ENCODE data around the gene CCR6. TPM values are rescaled to one million over a fixed set of nuclear protein-coding genes. Genes with fewer than 3 reads are reported as not detected.
A peak's percentile ranks its signal among the peaks of the same experiment; 100 is the strongest.

The CCR6 gene
- total and polyA plus RNA-seq, 2 donors: 0.20 TPM; not detected in 1

GRCh38 chr6:167130712-167131684, 8.1 kb downstream of the CCR6 start:
- no peak for DNase-seq (ENCODE audit: extremely low spot score)
- Histone ChIP-seq H3K27ac (ENCODE audit: low read depth) (peak overlapping the region; percentile 61), H3K4me3 (ENCODE audit: low read depth, low read length) (no peak overlapping the region), H3K36me3 (ENCODE audit: insufficient read depth) (no peaks in the 10 kb centered on the region), H3K4me1 (ENCODE audit: insufficient read depth) (no peaks in the 10 kb centered on the region)
- WGBS: 80% methylated on average over 33 of the region's 33 CpGs

DNA sequence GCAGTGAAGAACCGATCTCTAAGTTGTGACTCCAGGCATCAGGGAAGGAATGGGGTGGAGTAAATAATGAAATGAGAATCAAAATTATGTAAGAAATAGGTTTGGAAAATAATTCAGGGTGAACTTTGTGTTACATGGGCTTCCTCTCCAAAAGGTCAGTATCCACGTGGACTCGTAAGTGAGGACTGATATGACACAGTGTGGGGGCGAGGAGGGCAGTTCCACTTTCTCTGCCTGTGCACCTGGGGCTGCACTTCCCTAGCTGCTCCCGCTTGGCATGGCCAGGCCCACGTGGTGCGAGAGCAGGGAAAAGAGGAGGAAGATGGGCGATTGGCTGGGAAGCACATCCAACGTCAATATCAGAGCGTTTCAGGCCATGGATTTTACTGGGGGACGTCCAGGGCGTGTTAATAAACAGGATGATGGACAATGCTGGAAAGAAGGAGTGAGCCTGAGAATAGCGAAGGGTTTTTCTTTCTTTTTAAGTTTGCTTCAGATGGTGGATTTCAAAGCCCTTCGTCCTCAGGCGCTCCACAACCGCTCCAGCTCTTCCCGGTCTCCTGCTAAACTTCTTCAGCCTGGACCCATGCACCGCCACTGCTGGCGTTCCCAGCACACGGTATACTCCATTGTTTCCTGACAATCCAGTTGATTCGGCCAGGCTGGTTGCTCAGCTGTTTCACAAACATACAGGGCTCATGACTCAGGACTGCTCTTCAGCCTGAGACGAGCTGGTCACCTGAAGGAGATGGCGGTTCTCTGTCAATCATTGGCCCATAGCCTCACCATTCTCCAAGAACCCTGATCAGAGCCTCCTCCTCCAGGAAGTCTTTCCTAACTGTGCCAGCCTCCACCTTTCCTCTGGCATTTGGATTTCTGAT, 11.8 kb downstream of the CCR6 start:
- DNase-seq (ENCODE audit: extremely low spot score): no peak
- Histone ChIP-seq H3K36me3 (ENCODE audit: insufficient read depth) (no peaks in the 10 kb centered on the region), H3K4me3 (ENCODE audit: low read depth, low read length) (no peak overlapping the region), H3K4me1 (ENCODE audit: insufficient read depth) (no peaks in the 10 kb centered on the region), H3K27ac (ENCODE audit: low read depth) (no peak overlapping the region)
- 88% methylated on average over 23 of the region's 23 CpGs for WGBS

GRCh38 chr6:167136376-167136775, 13.5 kb downstream of the CCR6 start:
- H3K36me3 ChIP-seq (ENCODE audit: insufficient read depth): no peaks in the 10 kb centered on the region
- WGBS: 87% methylated on average over 13 of the region's 13 CpGs

DNA sequence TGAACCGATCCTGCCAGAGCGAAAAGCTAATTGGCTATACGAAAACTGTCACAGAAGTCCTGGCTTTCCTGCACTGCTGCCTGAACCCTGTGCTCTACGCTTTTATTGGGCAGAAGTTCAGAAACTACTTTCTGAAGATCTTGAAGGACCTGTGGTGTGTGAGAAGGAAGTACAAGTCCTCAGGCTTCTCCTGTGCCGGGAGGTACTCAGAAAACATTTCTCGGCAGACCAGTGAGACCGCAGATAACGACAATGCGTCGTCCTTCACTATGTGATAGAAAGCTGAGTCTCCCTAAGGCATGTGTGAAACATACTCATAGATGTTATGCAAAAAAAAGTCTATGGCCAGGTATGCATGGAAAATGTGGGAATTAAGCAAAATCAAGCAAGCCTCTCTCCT, 14.2 kb downstream of the CCR6 start:
- Histone ChIP-seq H3K36me3 (ENCODE audit: insufficient read depth) (no peaks in the 10 kb centered on the region), H3K4me1 (ENCODE audit: insufficient read depth) (no peaks in the 10 kb centered on the region), H3K27ac (ENCODE audit: low read depth) (no peak overlapping the region), H3K4me3 (ENCODE audit: low read depth, low read length) (no peak overlapping the region)
- no peak for DNase-seq (ENCODE audit: extremely low spot score)
- WGBS: 95% methylated on average over 10 of the region's 10 CpGs

More at GRCh38 chr6:167136376-167136775, 13.5 kb downstream of the CCR6 start:
- no peak for DNase-seq (ENCODE audit: extremely low spot score)
- H3K4me1 ChIP-seq (ENCODE audit: insufficient read depth): no peaks in the 10 kb centered on the region
- H3K27ac ChIP-seq (ENCODE audit: low read depth): no peak overlapping the region
- no peak overlapping the region for H3K4me3 ChIP-seq (ENCODE audit: low read depth, low read length)

GRCh38 chr6:167137881-167138280, 15.0 kb downstream of the CCR6 start:
- 72% methylated on average over 6 of the region's 6 CpGs for WGBS

GRCh38 chr6:167139761-167140160, 16.9 kb downstream of the CCR6 start:
- no peak overlapping the region for H3K27ac ChIP-seq (ENCODE audit: low read depth)
- 95% methylated on average over 4 of the region's 4 CpGs for WGBS
- no peaks in the 10 kb centered on the region for H3K4me1 ChIP-seq (ENCODE audit: insufficient read depth)
- no peak for DNase-seq (ENCODE audit: extremely low spot score)
- no peak overlapping the region for H3K4me3 ChIP-seq (ENCODE audit: low read depth, low read length)
- no peaks in the 10 kb centered on the region for H3K36me3 ChIP-seq (ENCODE audit: insufficient read depth)

More at GRCh38 chr6:167137881-167138280, 15.0 kb downstream of the CCR6 start:
- no peaks in the 10 kb centered on the region for H3K4me1 ChIP-seq (ENCODE audit: insufficient read depth)
- no peaks in the 10 kb centered on the region for H3K36me3 ChIP-seq (ENCODE audit: insufficient read depth)
- H3K27ac ChIP-seq (ENCODE audit: low read depth): no peak overlapping the region
- H3K4me3 ChIP-seq (ENCODE audit: low read depth, low read length): no peak overlapping the region
- DNase-seq (ENCODE audit: extremely low spot score): no peak

DNA sequence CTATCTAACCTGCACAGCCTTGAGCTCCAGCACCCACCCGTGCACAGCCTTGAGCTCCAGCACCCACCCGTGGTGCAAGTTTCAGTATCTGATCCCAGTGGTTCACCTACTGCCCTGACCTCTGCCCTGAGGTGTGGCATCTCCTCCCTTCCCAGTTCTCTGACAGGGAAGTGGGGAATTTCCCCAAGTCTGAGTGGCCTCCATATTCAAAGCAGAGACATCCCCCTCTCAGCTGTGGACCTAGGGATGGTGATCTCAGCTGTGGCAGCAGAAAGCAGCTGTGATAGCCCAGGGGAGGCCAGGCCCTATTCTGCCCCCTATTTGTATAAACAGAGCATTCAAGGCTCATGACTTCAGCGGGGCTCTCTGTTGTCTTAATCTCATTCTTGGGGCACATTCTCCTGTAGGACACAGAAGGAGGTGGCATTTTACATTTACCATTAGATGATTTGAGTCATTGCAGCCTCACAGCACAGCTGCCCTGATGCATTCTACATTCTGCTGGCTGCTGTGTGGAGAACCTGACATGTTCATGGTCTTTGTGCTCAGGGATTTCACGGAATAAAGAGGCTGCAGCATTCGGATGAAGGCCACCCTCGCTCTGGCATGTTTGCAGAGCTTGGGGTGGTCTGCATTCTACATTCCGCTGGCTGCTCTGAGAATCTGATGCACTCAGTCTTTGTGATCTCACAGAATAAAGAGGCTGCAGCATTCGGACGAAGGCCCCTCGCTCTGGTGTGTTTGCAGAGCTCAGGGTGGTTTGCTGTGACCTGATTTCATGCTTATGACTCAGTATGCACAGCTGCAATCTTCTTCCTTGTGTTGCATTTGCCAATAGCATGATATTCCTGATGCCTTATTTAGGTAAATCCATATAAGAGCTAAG, 17.9 kb downstream of the CCR6 start:
- WGBS: 46% methylated on average over 10 of the region's 10 CpGs
- no peak overlapping the region for H3K27ac ChIP-seq (ENCODE audit: low read depth)
- H3K4me3 ChIP-seq (ENCODE audit: low read depth, low read length): no peak overlapping the region
- no peaks in the 10 kb centered on the region for H3K36me3 ChIP-seq (ENCODE audit: insufficient read depth)
- no peak for DNase-seq (ENCODE audit: extremely low spot score)
- H3K4me1 ChIP-seq (ENCODE audit: insufficient read depth): no peaks in the 10 kb centered on the region

- DNase-seq (ENCODE audit: extremely low spot score): no peak
- Histone ChIP-seq H3K27ac (ENCODE audit: low read depth) (no peak overlapping the region), H3K36me3 (ENCODE audit: insufficient read depth) (no peaks in the 10 kb centered on the region), H3K4me3 (ENCODE audit: low read depth, low read length) (no peak overlapping the region), H3K4me1 (ENCODE audit: insufficient read depth) (no peaks in the 10 kb centered on the region)
- 46% methylated on average over 18 of the region's 18 CpGs for WGBS
Observed at GRCh38 chr6:167141667-167142432, 19.0 kb downstream of the CCR6 start.

DNA sequence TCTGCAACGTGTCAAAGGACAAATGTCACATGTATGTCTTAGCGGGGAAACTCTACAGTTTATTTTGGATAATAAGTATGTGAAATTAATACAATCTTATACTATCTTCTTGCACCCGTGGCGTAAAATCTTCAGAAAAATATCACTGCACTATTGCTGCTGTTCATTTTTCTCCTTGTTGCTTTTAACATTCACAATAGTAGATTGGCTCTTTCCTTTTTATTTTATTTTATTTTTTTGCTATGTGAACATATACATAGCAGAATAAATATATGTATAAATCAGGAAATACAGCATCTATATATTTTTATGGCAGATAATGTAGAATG, 19.5 kb downstream of the CCR6 start:
- no peak overlapping the region for H3K27ac ChIP-seq (ENCODE audit: low read depth)
- H3K4me3 ChIP-seq (ENCODE audit: low read depth, low read length): no peak overlapping the region
- no peaks in the 10 kb centered on the region for H3K36me3 ChIP-seq (ENCODE audit: insufficient read depth)
- no peak for DNase-seq (ENCODE audit: extremely low spot score)
- WGBS: 40% methylated on average over 4 of the region's 4 CpGs
- H3K4me1 ChIP-seq (ENCODE audit: insufficient read depth): no peaks in the 10 kb centered on the region

GRCh38 chr6:167143041-167143440, 20.1 kb downstream of the CCR6 start:
- Histone ChIP-seq H3K36me3 (ENCODE audit: insufficient read depth) (no peaks in the 10 kb centered on the region), H3K4me1 (ENCODE audit: insufficient read depth) (no peaks in the 10 kb centered on the region), H3K4me3 (ENCODE audit: low read depth, low read length) (no peak overlapping the region), H3K27ac (ENCODE audit: low read depth) (no peak overlapping the region)
- 86% methylated on average over 9 of the region's 9 CpGs for WGBS
- no peak for DNase-seq (ENCODE audit: extremely low spot score)

DNA sequence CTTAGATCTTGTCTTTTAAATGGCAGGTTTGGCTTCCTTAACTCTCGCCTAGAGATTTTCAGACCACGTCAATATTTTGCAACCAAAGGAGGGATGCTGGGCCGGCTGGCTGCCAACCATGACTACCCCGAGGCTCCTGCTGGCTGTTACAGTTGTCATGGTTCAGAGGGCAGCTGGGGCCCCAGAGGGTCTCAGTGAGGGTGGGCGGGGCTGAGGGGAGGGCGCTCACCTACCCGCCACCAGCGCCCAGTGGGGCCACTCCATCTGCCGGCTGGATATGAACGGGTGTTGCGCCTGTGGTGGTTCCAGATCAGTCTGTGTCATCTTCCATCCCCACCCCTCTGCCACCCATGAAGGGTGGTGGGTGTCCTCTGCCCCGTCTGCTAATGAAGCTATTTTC, 22.6 kb downstream of the CCR6 start:
- no peak overlapping the region for H3K4me3 ChIP-seq (ENCODE audit: low read depth, low read length)
- no peaks in the 10 kb centered on the region for H3K36me3 ChIP-seq (ENCODE audit: insufficient read depth)
- 92% methylated on average over 12 of the region's 12 CpGs for WGBS
- H3K4me1 ChIP-seq (ENCODE audit: insufficient read depth): no peaks in the 10 kb centered on the region
- no peak overlapping the region for H3K27ac ChIP-seq (ENCODE audit: low read depth)
- no peak for DNase-seq (ENCODE audit: extremely low spot score)

GRCh38 chr6:167146135-167146534, 23.2 kb downstream of the CCR6 start:
- WGBS: 85% methylated on average over 15 of the region's 15 CpGs
- Histone ChIP-seq H3K4me1 (ENCODE audit: insufficient read depth) (no peaks in the 10 kb centered on the region), H3K36me3 (ENCODE audit: insufficient read depth) (no peaks in the 10 kb centered on the region), H3K27ac (ENCODE audit: low read depth) (no peak overlapping the region), H3K4me3 (ENCODE audit: low read depth, low read length) (no peak overlapping the region)
- DNase-seq (ENCODE audit: extremely low spot score): no peak

Measured in urinary bladder (tissue), 4 donors.